H1 (cell line): ENCODE measurements around the gene C5orf22. TPM values are rescaled to one million over a fixed set of nuclear protein-coding genes. Genes with fewer than 3 reads are reported as not detected.

Experiments
- CTCF ChIA-PET: fragments of 300-600 bp; sonication (Branson Sonifier 250); formaldehyde crosslinking; loops from one replicate; lab custom pipeline; 2021; ENCODE audit not compliant: partially characterized antibody; lab: Charles Lee
- POLR2A ChIA-PET: fragments of 300-600 bp; sonication (Branson Sonifier 250); formaldehyde crosslinking; loops from one replicate; lab custom pipeline; 2021; ENCODE audit warnings: inconsistent platforms; ENCODE audit not compliant: partially characterized antibody; lab: Charles Lee
- DNase-seq, 2 experiments: peaks; one replicate each; pipeline versions ENCODE4 v3.0.0 to v3.0.0-alpha.2; 2010 to 2022; ENCODE audit warnings: low spot score in 2 of 2, low read depth in 1 of 2, mixed read lengths in 1 of 2
- FAIRE-seq: peaks from 2 replicates; lab custom pipeline; 2011; peaks lifted over from hg19 to GRCh38; lab: Jason Lieb, UNC
- H2AFZ ChIP-seq: 2 replicates; pipeline ENCODE4 v1.8.1; 2012; ENCODE audit warnings: low read length, inconsistent platforms
- H2AK5ac ChIP-seq: 2 replicates; pipeline ENCODE4 v1.6.1; 2013; ENCODE audit warnings: low read depth, low read length
- H2BK120ac ChIP-seq: replicated peaks from 2 replicates; pipeline ENCODE3; 2013; ENCODE audit warnings: low read depth, low read length, inconsistent platforms
- H2BK12ac ChIP-seq: 2 replicates; pipeline ENCODE4 v1.6.1; 2013; ENCODE audit warnings: low read depth, low read length
- H2BK15ac ChIP-seq: 2 replicates; pipeline ENCODE4 v1.6.1; 2013; ENCODE audit warnings: low read length
- H2BK20ac ChIP-seq: 2 replicates; pipeline ENCODE4 v1.6.1; 2013; ENCODE audit warnings: low read length
- H2BK5ac ChIP-seq: 2 replicates; pipeline ENCODE4 v1.6.1; 2013; ENCODE audit warnings: low read depth, low read length
- H3K14ac ChIP-seq: 2 replicates; pipeline ENCODE4 v1.6.1; 2013; ENCODE audit warnings: inconsistent platforms; ENCODE audit not compliant: insufficient read length
- H3K18ac ChIP-seq: 2 replicates; pipeline ENCODE4 v1.6.1; 2013; ENCODE audit warnings: low read length; ENCODE audit errors: extremely low read depth
- H3K23ac ChIP-seq: 2 replicates; pipeline ENCODE4 v1.6.1; 2013; ENCODE audit warnings: inconsistent platforms; ENCODE audit not compliant: insufficient read length
- H3K23me2 ChIP-seq: 2 replicates; pipeline ENCODE4 v1.6.1; 2013; ENCODE audit warnings: low read depth, low read length
- H3K27ac ChIP-seq: 2 replicates; pipeline ENCODE4 v1.6.1; 2011; ENCODE audit warnings: low read depth, low read length, inconsistent platforms
- H3K27me3 ChIP-seq, 4 experiments: replicated peaks in 1 of 4; 1 replicate in 1 of 4; 2 replicates in 3 of 4; pipeline versions ENCODE4 v1.6.1 to v1.8.1; 2011 to 2013; ENCODE audit warnings: low read length in 3 of 4, mild to moderate bottlenecking in 3 of 4, inconsistent platforms in 2 of 4, mixed read lengths in 2 of 4, moderate library complexity in 1 of 4; ENCODE audit not compliant: control insufficient read depth in 3 of 4, insufficient read depth in 3 of 4; ENCODE audit errors: extremely low read depth in 1 of 4
- H3K36me3 ChIP-seq, 4 experiments: 2 replicates each; pipeline versions ENCODE4 v1.6.1 to v1.8.1; 2011 to 2013; ENCODE audit warnings: mild to moderate bottlenecking in 4 of 4, low read length in 3 of 4, moderate library complexity in 2 of 4, control low read depth in 1 of 4, inconsistent platforms in 1 of 4; ENCODE audit not compliant: insufficient read depth in 4 of 4, control insufficient read depth in 2 of 4
- H3K4ac ChIP-seq: replicated peaks from 2 replicates; pipeline ENCODE3; 2013; ENCODE audit warnings: low read length, low read depth, mixed read lengths, inconsistent platforms; ENCODE audit not compliant: insufficient read length
- H3K4me1 ChIP-seq, 4 experiments: replicated peaks in 1 of 4; 1 replicate in 1 of 4; 2 replicates in 3 of 4; pipeline versions ENCODE4 v1.6.1 to v1.8.1; 2011 to 2013; ENCODE audit warnings: low read length in 3 of 4, inconsistent platforms in 2 of 4, mixed read lengths in 1 of 4; ENCODE audit not compliant: insufficient read depth in 4 of 4, control insufficient read depth in 3 of 4
- H3K4me2 ChIP-seq, 2 experiments: 2 replicates each; pipeline versions ENCODE4 v1.6.1 to v1.8.1; 2011 to 2013; ENCODE audit warnings: low read depth in 2 of 2, low read length in 2 of 2, control low read depth in 1 of 2, inconsistent platforms in 1 of 2, mild to moderate bottlenecking in 1 of 2; ENCODE audit not compliant: insufficient read depth in 1 of 2
- H3K4me3 ChIP-seq, 4 experiments: fragments of 200-600, 300-600 bp in 1 of 4; sonication (generic), shearing (Covaris generic), sonication (Bioruptor Twin) in 1 of 4; 2 replicates each; pipeline versions ENCODE4 v1.5.1 to v1.8.1; 2011 to 2016; ENCODE audit warnings: low read length in 4 of 4, low read depth in 3 of 4, control low read depth in 2 of 4, inconsistent platforms in 2 of 4, mild to moderate bottlenecking in 2 of 4, mixed read lengths in 1 of 4, moderate library complexity in 1 of 4; ENCODE audit not compliant: insufficient read depth in 2 of 4; ENCODE audit errors: extremely low read depth in 1 of 4
- H3K56ac ChIP-seq: replicated peaks from 2 replicates; pipeline ENCODE3; 2013; ENCODE audit warnings: low read depth, mild to moderate bottlenecking, mixed read lengths, low read length, inconsistent platforms; ENCODE audit not compliant: insufficient read length
- H3K79me1 ChIP-seq: 2 replicates; pipeline ENCODE4 v1.6.1; 2013; ENCODE audit warnings: low read depth, low read length, control low read depth
- H3K79me2 ChIP-seq, 2 experiments: 2 replicates each; pipeline versions ENCODE4 v1.6.1 to v1.8.1; 2012 to 2013; ENCODE audit warnings: low read length in 2 of 2, mild to moderate bottlenecking in 2 of 2, inconsistent platforms in 1 of 2; ENCODE audit not compliant: insufficient read depth in 2 of 2, control insufficient read depth in 1 of 2
- H3K9ac ChIP-seq, 4 experiments: replicated peaks in 1 of 4; 1 replicate in 1 of 4; 2 replicates in 3 of 4; pipeline versions ENCODE4 v1.6.1 to v1.8.1; 2011 to 2013; ENCODE audit warnings: low read depth in 3 of 4, low read length in 3 of 4, control low read depth in 2 of 4, mild to moderate bottlenecking in 2 of 4, moderate library complexity in 2 of 4, inconsistent platforms in 1 of 4; ENCODE audit errors: extremely low read depth in 1 of 4
- H3K9me3 ChIP-seq, 2 experiments: 2 replicates each; pipeline versions ENCODE4 v1.6.1 to v1.8.1; 2012 to 2013; ENCODE audit warnings: mild to moderate bottlenecking in 2 of 2, moderate library complexity in 2 of 2, control low read depth in 1 of 2, inconsistent platforms in 1 of 2, low read depth in 1 of 2, low read length in 1 of 2, mixed read lengths in 1 of 2; ENCODE audit not compliant: insufficient read depth in 2 of 2
- H4K20me1 ChIP-seq, 2 experiments: replicated peaks in 1 of 2; 2 replicates each; pipeline versions ENCODE3 to v1.8.1; 2011 to 2013; ENCODE audit warnings: inconsistent platforms in 2 of 2, low read length in 2 of 2, mild to moderate bottlenecking in 1 of 2; ENCODE audit not compliant: insufficient read depth in 2 of 2, control insufficient read depth in 1 of 2
- H4K5ac ChIP-seq: 2 replicates; pipeline ENCODE4 v1.6.1; 2013; ENCODE audit warnings: low read length, low read depth, mixed read lengths, inconsistent platforms; ENCODE audit not compliant: insufficient read length
- H4K8ac ChIP-seq: 2 replicates; pipeline ENCODE4 v1.8.0; 2013; ENCODE audit warnings: mild to moderate bottlenecking, moderate library complexity, low read length, inconsistent platforms; ENCODE audit not compliant: insufficient read depth; ENCODE audit errors: extremely low read depth
- H4K91ac ChIP-seq: replicated peaks from 2 replicates; pipeline ENCODE3; 2013; ENCODE audit warnings: low read length, mixed read lengths, inconsistent platforms; ENCODE audit not compliant: insufficient read length
- BCL11A ChIP-seq, 2 experiments: IDR thresholded peaks; one replicate each; pipeline ENCODE4 v1.6.1; 2011; ENCODE audit warnings: low read depth in 2 of 2, low read length in 2 of 2, mild to moderate bottlenecking in 2 of 2
- EP300 ChIP-seq, 2 experiments: IDR thresholded peaks; 1 replicate in 1 of 2; 2 replicates in 1 of 2; pipeline ENCODE4 v1.6.1; 2011 to 2012; ENCODE audit warnings: low read depth in 2 of 2, low read length in 2 of 2, mild to moderate bottlenecking in 2 of 2, borderline replicate concordance in 1 of 2, inconsistent platforms in 1 of 2, moderate library complexity in 1 of 2
- JUN ChIP-seq: IDR thresholded peaks from 2 replicates; pipeline ENCODE4 v1.6.1; 2011; ENCODE audit warnings: low read depth, mild to moderate bottlenecking, improper control_type of control experiment, low read length
- NRF1 ChIP-seq: IDR thresholded peaks from 2 replicates; pipeline ENCODE4 v1.6.1; 2011; ENCODE audit warnings: mild to moderate bottlenecking, low read depth, low read length, improper control_type of control experiment
- PHF8 ChIP-seq: fragments of 200-600 bp; sonication (generic); conservative IDR thresholded peaks from 2 replicates; pipeline ENCODE4 v1.7.1; 2012; ENCODE audit warnings: low read depth, mild to moderate bottlenecking, inconsistent platforms, low read length, moderate library complexity
- POLR2A ChIP-seq, 2 experiments: IDR thresholded peaks; 1 replicate in 1 of 2; 2 replicates in 1 of 2; pipeline ENCODE4 v1.6.1; 2011; ENCODE audit warnings: low read depth in 2 of 2, low read length in 2 of 2, mild to moderate bottlenecking in 2 of 2; ENCODE audit errors: control extremely low read depth in 1 of 2
- POLR2AphosphoS5 ChIP-seq: IDR thresholded peaks from 2 replicates; pipeline ENCODE4 v1.6.1; 2011; ENCODE audit warnings: low read depth, low read length
- RFX5 ChIP-seq: IDR thresholded peaks from 2 replicates; pipeline ENCODE4 v1.6.1; 2011; ENCODE audit warnings: low read depth, low read length, improper control_type of control experiment, borderline replicate concordance
- RXRA ChIP-seq: IDR thresholded peaks from 2 replicates; pipeline ENCODE4 v1.6.1; 2011; ENCODE audit warnings: low read depth, mild to moderate bottlenecking, low read length, moderate library complexity; ENCODE audit not compliant: insufficient read depth
- SAP30 ChIP-seq: fragments of 300-600 bp; sonication (generic); IDR thresholded peaks from 2 replicates; pipeline ENCODE4 v1.7.1; 2012; ENCODE audit warnings: low read length, moderate library complexity, mild to moderate bottlenecking, inconsistent platforms; ENCODE audit not compliant: insufficient read depth, insufficient replicate concordance
- SIN3A ChIP-seq, 2 experiments: IDR thresholded peaks in 1 of 2; conservative IDR thresholded peaks in 1 of 2; 2 replicates each; pipeline ENCODE4 v1.6.1; 2011 to 2012; ENCODE audit warnings: low read length in 2 of 2, improper control_type of control experiment in 1 of 2, low read depth in 1 of 2, mild to moderate bottlenecking in 1 of 2
- SP1 ChIP-seq: IDR thresholded peaks from 2 replicates; pipeline ENCODE4 v1.6.1; 2011; ENCODE audit warnings: low read depth, low read length
- SP4 ChIP-seq: IDR thresholded peaks from 2 replicates; pipeline ENCODE4 v1.6.1; 2012; ENCODE audit warnings: low read length, inconsistent platforms
- SRF ChIP-seq: IDR thresholded peaks from 2 replicates; pipeline ENCODE4 v1.6.1; 2011; ENCODE audit warnings: mild to moderate bottlenecking, low read depth, low read length, moderate library complexity
- TEAD4 ChIP-seq: IDR thresholded peaks from 2 replicates; pipeline ENCODE4 v1.6.1; 2012; ENCODE audit warnings: low read depth, low read length, inconsistent platforms, mixed read lengths
- WGBS, 2 experiments: shearing (Covaris generic) in 1 of 2; methylation state at CpG; one replicate each; pipeline versions ENCODE4 v1.1.6 to v1.1.7; 2013 to 2015; ENCODE audit warnings: low lambda C conversion rate in 2 of 2, mixed read lengths in 2 of 2, inconsistent platforms in 1 of 2, low coverage in 1 of 2, missing lambda C conversion rate in 1 of 2; ENCODE audit not compliant: insufficient replicate concordance in 2 of 2, insufficient coverage in 1 of 2, insufficient read length in 1 of 2; ENCODE audit errors: extremely low coverage in 1 of 2, missing lambda C conversion rate in 1 of 2; 5-methylcytosine and 5-hydroxymethylcytosine counted together
- polyA plus RNA-seq, 7 experiments: library from polyadenylated mRNA; depleted of rRNA in 3 of 7; stranded (reverse) in 5 of 7; unstranded in 2 of 7; fragments of >200 nt in 5 of 7; fragments of 200-250 nt in 2 of 7; gene quantifications; 1 replicate in 5 of 7; 2 replicates in 1 of 7; 4 replicates in 1 of 7; pipeline versions ENCODE4 v1.2.1 to v1.2.3, GENCODE V29; 2011 to 2013; ENCODE audit warnings: missing spikeins in 2 of 7, mixed read lengths in 2 of 7
- total RNA-seq: library from RNA; stranded (reverse); fragmentation: NEBNext Ultra II Directional; extraction: Animal tissue kit (Norgen Biotek cat#: 25700); gene quantifications from 2 replicates; pipeline ENCODE4 v1.2.1, GENCODE V29; 2021

The C5orf22 gene
- total and polyA plus RNA-seq, 2 of the 8 experiments (the other 6 are each of a cell fraction or from before 2014, with no cell fraction given): 19.6 to 36.2 TPM

DNA sequence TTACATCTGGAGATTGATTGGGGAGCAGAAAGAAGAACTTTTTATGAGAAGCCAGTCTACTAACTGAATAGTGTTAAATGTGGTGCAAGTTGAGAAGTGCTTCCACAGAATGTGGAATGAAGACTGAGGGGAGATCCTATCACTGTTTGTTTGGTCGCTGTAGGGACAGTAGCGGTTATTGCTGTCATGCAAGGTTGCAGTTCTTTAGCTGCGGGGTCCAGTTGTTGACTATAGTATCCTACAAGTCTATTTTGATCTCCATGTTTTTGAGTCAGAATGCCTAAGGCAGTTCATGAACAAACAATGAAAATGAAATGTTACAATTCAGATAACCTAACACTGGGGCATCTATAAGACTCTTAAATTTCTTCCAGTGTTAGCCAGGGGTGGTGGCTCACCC is 61.6 kb downstream of the C5orf22 start:
- Histone ChIP-seq H3K23ac (no peak overlapping the region), H2AK5ac (no peak overlapping the region), H2BK15ac (no peak overlapping the region), H3K18ac (no peak overlapping the region), H2BK5ac (no peak overlapping the region), H3K36me3 (no peaks in the 10 kb centered on the region), H3K4ac (no peak overlapping the region), H3K27ac (no peak overlapping the region), H3K79me1 (no peaks in the 10 kb centered on the region), H2AFZ (no peak overlapping the region), H4K5ac (no peak overlapping the region), H2BK12ac (no peak overlapping the region), H2BK120ac (no peak overlapping the region), H3K4me2 (no peak overlapping the region), H3K27me3 (no peaks in the 10 kb centered on the region), H3K79me2 (no peaks in the 10 kb centered on the region), H3K9me3 (no peaks in the 10 kb centered on the region), H3K9ac (no peak overlapping the region), H3K56ac (no peak overlapping the region), H3K14ac (no peak overlapping the region), H4K91ac (no peak overlapping the region), H3K4me3 (no peak overlapping the region), H3K23me2 (no peaks in the 10 kb centered on the region), H2BK20ac (no peak overlapping the region), H4K20me1 (no peaks in the 10 kb centered on the region), H3K4me1 (peaks cover 0 to 3% (median 0%) of the 10 kb centered on the region in 4 experiments; a peak in 1 of 7 replicates), H4K8ac (no peak overlapping the region)
- FAIRE-seq (no peak), DNase-seq (no peak)
- POLR2A ChIA-PET: no interaction called here
- 89% methylated on average over 3 of the region's 3 CpGs; no CpG with 5 or more reads in 1 of the 2 experiments for WGBS, 2 experiments
- CTCF ChIA-PET: interaction anchor here (0.6 to 1.0 kb wide), 4 partner anchors 12 to 407 kb away, joined by 3 to 4 read pairs (median 4); no protein-coding TSS in a partner anchor
- no peak for TF ChIP-seq SIN3A (conservative IDR thresholded peaks at IDR 0.05 in 1 of 2, IDR thresholded peaks at IDR 0.05 in 1 of 2; ENCODE audit: low read depth in 1 of 2, low read length in 2 of 2)
- no peak for TF ChIP-seq RFX5
- no peak for TF ChIP-seq NRF1
- TF ChIP-seq RXRA: no peak
- TF ChIP-seq SAP30: no peak
- no peak for TF ChIP-seq BCL11A (IDR thresholded peaks at IDR 0.05; ENCODE audit: low read depth in 2 of 2, low read length in 2 of 2)
- TF ChIP-seq PHF8: no peak
- no peak for TF ChIP-seq EP300 (IDR thresholded peaks at IDR 0.05; ENCODE audit: borderline replicate concordance in 1 of 2, low read depth in 2 of 2, low read length in 2 of 2)
- no peak for TF ChIP-seq SRF
- no peak for TF ChIP-seq POLR2A (IDR thresholded peaks at IDR 0.05; ENCODE audit: control extremely low read depth in 1 of 2, low read depth in 2 of 2, low read length in 2 of 2)
- no peak for TF ChIP-seq TEAD4
- no peak for TF ChIP-seq SP1
- no peak for TF ChIP-seq SP4
- TF ChIP-seq JUN: no peak
- no peak for TF ChIP-seq POLR2AphosphoS5
